ENCODE measurements around the gene CDK6.

DNA sequence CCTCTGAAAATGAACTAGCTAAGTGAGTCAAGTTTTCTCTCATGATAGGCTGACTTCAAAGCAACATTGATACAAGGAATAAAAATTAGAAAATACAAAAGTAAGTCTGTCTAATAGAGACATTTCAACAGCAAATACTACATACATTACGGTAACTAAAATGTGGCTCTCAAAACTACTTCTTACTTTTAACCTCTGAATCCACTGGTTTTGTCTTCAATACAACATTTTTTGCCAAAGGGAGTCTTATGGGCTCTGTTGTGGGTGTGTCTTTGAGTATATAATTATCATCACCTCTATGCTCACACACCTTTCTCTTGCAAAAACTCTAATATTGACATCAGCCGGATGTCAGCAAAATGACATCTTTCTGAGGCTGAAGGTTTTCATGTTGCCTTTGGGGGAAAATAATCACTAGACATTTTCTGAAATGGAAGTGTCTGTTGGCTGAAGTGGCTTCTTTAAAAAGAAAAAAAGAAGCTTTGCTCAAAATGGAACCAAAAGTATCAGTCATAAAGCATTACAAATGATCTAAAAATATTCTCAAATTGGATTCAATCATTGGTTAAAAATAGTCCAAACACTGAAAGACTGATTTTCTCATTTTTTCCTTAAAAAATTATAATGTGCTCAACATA lies 204.4 kb downstream of the CDK6 start:
- TF ChIP-seq EZH2 (IDR thresholded peaks at IDR 0.05; ENCODE audit: insufficient read depth, poor library complexity, severe bottlenecking) (no peak), EZH2phosphoT487 (IDR thresholded peaks at IDR 0.05; ENCODE audit: insufficient read depth, low read depth) (no peak)

Data from GM23248 (cell line).